HAP-1 (cell line): ENCODE data around the gene C1orf226.
"Not testable (repeated sequence)": the region's sequence is repeated elsewhere in the genome, so short reads cannot be mapped to it uniquely, and the experiment has no call there.

Experiments
- DNase-seq, 2 experiments: peaks; one replicate each; pipeline ENCODE4 v3.0.0-alpha.2; 2016 to 2020; ENCODE audit warnings: low spot score in 2 of 2
- H3K27me3 ChIP-seq: fragments of 250-450 bp; sonication (Bioruptor Pico); 2 replicates; pipeline ENCODE4 v1.5.1; 2020; ENCODE audit warnings: low read depth, mild to moderate bottlenecking, moderate library complexity
- H3K36me3 ChIP-seq: fragments of 250-450 bp; sonication (Bioruptor Pico); replicated peaks from 2 replicates; pipeline ENCODE4 v1.5.1; 2020; ENCODE audit warnings: mild to moderate bottlenecking
- H3K4me1 ChIP-seq: fragments of 250-450 bp; sonication (Bioruptor Pico); 2 replicates; pipeline ENCODE4 v1.5.1; 2020; ENCODE audit warnings: mild to moderate bottlenecking
- H3K4me3 ChIP-seq: fragments of 250-450 bp; sonication (Bioruptor Pico); 2 replicates; pipeline ENCODE4 v1.5.1; 2020; ENCODE audit warnings: mild to moderate bottlenecking, moderate library complexity
- H3K9me3 ChIP-seq: fragments of 250-450 bp; sonication (Bioruptor Pico); 2 replicates; pipeline ENCODE4 v1.5.1; 2020; ENCODE audit warnings: mild to moderate bottlenecking, moderate library complexity
- in situ Hi-C: fragments of 300-500 bp; cut with MboI; formaldehyde crosslinking; loops from 3 replicates; pipeline ENCODE4 v1.14.3; 2020; ENCODE audit warnings: low sequenced_read_pairs, inconsistent platforms, mixed read lengths

Gene C1orf226

GRCh38 chr1:162418584-162418983 is 37.1 kb downstream of the C1orf226 start:
- H3K4me3 ChIP-seq, in situ Hi-C loops, DNase-seq, H3K4me1 ChIP-seq, H3K36me3 ChIP-seq, H3K9me3 ChIP-seq, H3K27me3 ChIP-seq: not testable (repeated sequence)

DNA sequence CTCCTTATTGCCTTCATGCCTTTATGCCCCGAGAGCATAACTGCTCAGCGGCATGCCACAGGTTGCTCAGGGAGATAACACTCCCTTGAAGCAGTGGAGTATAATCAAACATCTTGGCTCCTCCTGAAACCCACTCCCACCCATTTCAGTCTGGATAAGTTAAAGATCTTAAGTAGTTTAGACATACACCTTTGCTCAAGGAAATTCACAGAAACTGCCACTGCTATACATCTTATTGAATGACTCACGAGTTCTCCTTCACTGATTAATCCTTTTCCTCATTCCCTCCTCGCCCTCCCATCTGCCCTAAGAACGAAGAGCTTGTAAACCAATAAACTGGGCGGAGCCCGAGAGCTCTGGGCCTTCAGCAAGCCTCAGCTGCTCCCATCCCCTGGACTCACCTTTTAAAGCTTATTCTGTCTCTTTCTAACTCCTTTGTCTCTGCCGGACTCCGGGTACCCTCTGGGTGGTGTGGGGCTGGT is 38.0 kb downstream of the C1orf226 start:
- H3K4me3 ChIP-seq, H3K36me3 ChIP-seq, H3K9me3 ChIP-seq, DNase-seq, H3K4me1 ChIP-seq, H3K27me3 ChIP-seq, in situ Hi-C loops: not testable (repeated sequence)

- Histone ChIP-seq H3K4me3 (no peak overlapping the region), H3K27me3 (no peaks in the 10 kb centered on the region), H3K9me3 (no peaks in the 10 kb centered on the region), H3K4me1 (no peaks in the 10 kb centered on the region), H3K36me3 (no peaks in the 10 kb centered on the region)
- in situ Hi-C loops = no loop called here
- DNase-seq = no peak
These were observed 38.6 kb downstream of the C1orf226 start for GRCh38 chr1:162420120-162420519.

DNA sequence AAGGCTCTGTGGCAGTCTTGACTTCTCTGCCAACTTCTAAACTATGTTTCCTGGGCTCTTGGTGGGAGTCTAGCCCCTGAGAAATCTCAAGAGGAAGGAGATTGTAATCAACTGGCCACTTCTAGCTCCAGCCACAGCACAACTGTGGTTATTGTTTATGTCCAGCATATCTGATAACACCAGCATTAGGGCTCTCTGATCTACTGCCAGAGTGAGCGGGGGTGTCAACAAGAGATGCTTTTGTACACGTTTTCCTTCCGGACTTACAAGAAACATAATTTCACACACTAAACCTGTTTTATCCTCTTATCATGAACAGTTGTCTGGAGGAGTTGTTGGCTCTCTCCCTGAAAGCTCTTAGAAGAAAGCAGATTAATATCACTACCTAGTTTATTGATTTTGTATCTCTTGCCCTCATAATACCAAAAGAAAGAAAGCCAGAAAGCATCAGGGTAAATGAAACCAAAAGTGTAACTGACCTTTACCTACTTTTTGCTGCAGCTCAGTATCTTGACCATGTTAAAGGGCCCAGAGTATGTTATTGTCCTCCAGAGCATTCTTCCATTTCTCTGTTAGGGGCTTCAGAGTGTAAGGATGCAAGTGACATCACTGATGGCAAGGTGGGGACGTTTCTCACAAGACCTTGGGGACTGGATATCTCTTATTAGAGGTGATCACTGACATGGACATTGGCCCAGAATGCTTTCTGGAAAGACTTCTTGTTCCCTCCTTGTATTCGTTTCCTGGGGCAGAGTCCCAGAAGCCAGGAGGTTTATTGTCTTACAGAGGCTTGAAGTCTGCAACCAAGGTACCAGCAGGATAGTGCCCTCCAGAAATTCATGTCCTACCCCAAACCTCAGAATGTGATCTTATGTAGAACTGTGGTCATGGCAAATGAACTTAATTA is 40.0 kb downstream of the C1orf226 start:
- in situ Hi-C loops = no loop called here
- no peak for DNase-seq
- no peaks in the 10 kb centered on the region for H3K27me3 ChIP-seq
- H3K36me3 ChIP-seq = no peaks in the 10 kb centered on the region
- H3K4me3 ChIP-seq = no peak overlapping the region
- H3K4me1 ChIP-seq = no peaks in the 10 kb centered on the region
- no peaks in the 10 kb centered on the region for H3K9me3 ChIP-seq

DNA sequence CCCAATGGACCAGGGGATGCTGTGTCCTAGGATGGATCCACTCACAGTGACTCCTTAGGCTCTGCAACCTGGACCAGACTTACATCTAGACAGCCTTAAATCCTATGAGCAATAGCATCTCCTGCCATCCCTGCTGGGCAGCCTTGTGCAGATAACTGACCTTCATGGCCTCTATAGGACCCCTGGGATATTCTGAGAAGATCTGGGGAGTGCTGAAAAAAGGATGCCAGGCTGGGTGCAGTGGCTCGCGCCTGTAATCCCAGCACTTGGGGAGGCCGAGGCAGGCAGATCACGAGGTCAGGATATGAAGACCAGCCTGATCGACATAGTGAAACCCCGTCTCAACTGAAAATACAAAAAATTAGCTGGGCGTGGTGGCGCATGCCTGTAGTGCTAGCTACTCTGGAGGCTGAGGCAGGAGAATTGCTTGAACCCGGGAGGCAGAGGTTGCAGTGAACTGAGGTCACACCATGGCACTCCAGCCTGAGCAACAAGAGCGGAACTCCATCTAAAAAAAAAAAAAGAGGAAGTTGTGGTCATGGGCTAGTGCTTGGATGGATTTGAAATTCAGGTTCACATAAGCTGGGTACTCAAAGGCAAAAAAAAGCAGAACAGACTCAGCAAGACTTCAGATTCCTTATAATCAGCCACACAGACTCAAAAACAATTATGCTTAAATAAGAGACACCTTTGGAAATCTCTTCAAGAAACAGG is 41.3 kb downstream of the C1orf226 start:
- H3K9me3 ChIP-seq = no peaks in the 10 kb centered on the region
- no peak overlapping the region for H3K4me3 ChIP-seq
- in situ Hi-C loops = no loop called here
- no peak for DNase-seq
- H3K4me1 ChIP-seq = no peaks in the 10 kb centered on the region
- H3K27me3 ChIP-seq = no peaks in the 10 kb centered on the region
- no peaks in the 10 kb centered on the region for H3K36me3 ChIP-seq

- Histone ChIP-seq H3K27me3 (no peaks in the 10 kb centered on the region), H3K9me3 (no peaks in the 10 kb centered on the region), H3K36me3 (no peaks in the 10 kb centered on the region), H3K4me3 (no peak overlapping the region), H3K4me1 (no peaks in the 10 kb centered on the region)
- in situ Hi-C loops = no loop called here
- DNase-seq = no peak
These were observed 49.1 kb downstream of the C1orf226 start for GRCh38 chr1:162430583-162430982.

GRCh38 chr1:162432977-162433713 is 51.6 kb downstream of the C1orf226 start:
- H3K27me3 ChIP-seq, H3K9me3 ChIP-seq, DNase-seq, H3K36me3 ChIP-seq, H3K4me1 ChIP-seq, in situ Hi-C loops, H3K4me3 ChIP-seq: not testable (repeated sequence)
